Liver (tissue), 9 donors: ENCODE data around the gene TNFAIP3. TPM values are rescaled to one million over a fixed set of nuclear protein-coding genes. Genes with fewer than 3 reads are reported as not detected.

Experiments used
- DNase-seq: peaks from one replicate; pipeline ENCODE4 v3.0.0-alpha.2; 2017; ENCODE audit warnings: low spot score
- H3K27ac ChIP-seq, 2 donors: one replicate each; pipeline ENCODE4 v1.7.0; 2013; ENCODE audit warnings: inconsistent platforms in 2 of 2, low read length in 2 of 2, control low read depth in 1 of 2, low read depth in 1 of 2, mild to moderate bottlenecking in 1 of 2
- H3K27me3 ChIP-seq, 4 donors: one replicate each; pipeline versions ENCODE4 v1.6.1 to v1.7.0; 2013; ENCODE audit warnings: low read length in 3 of 4, inconsistent platforms in 1 of 4, mild to moderate bottlenecking in 1 of 4, moderate library complexity in 1 of 4; ENCODE audit not compliant: control insufficient read depth in 4 of 4, insufficient read depth in 4 of 4
- H3K36me3 ChIP-seq, 4 donors: one replicate each; pipeline versions ENCODE4 v1.6.1 to v1.7.0; 2013; ENCODE audit warnings: low read length in 3 of 4, mild to moderate bottlenecking in 3 of 4, low read depth in 1 of 4, moderate library complexity in 1 of 4; ENCODE audit not compliant: control insufficient read depth in 4 of 4, insufficient read depth in 3 of 4
- H3K4me1 ChIP-seq, 4 donors: one replicate each; pipeline versions ENCODE4 v1.6.1 to v1.7.0; 2013; ENCODE audit warnings: low read length in 3 of 4, mild to moderate bottlenecking in 3 of 4, moderate library complexity in 1 of 4; ENCODE audit not compliant: control insufficient read depth in 4 of 4, insufficient read depth in 4 of 4
- H3K4me3 ChIP-seq, 3 donors: one replicate each; pipeline versions ENCODE4 v1.6.1 to v1.7.0; 2013; ENCODE audit warnings: low read length in 3 of 3, control low read depth in 1 of 3, low read depth in 1 of 3, mild to moderate bottlenecking in 1 of 3
- H3K9ac ChIP-seq, 2 donors: one replicate each; pipeline ENCODE4 v1.7.0; 2013; ENCODE audit warnings: low read length in 2 of 2, mild to moderate bottlenecking in 2 of 2, moderate library complexity in 2 of 2, control low read depth in 1 of 2, low read depth in 1 of 2
- H3K9me3 ChIP-seq, 4 donors: one replicate each; pipeline versions ENCODE4 v1.6.1 to v1.7.0; 2013; ENCODE audit warnings: low read length in 3 of 4; ENCODE audit not compliant: control insufficient read depth in 4 of 4
- ATF3 ChIP-seq: IDR thresholded peaks from 2 replicates; pipeline ENCODE4 v1.6.1; 2016; ENCODE audit warnings: antibody characterized with exemption
- CTCF ChIP-seq: fragments of 150-350 bp; IDR thresholded peaks from 2 replicates; pipeline ENCODE4 v1.5.1; 2017; ENCODE audit warnings: improper control_type of control experiment, low read depth, low read length; ENCODE audit not compliant: missing input control
- EGR1 ChIP-seq, 2 donors: IDR thresholded peaks; 2 replicates each; pipeline ENCODE4 v1.6.1; 2016 to 2018; ENCODE audit warnings: antibody characterized with exemption in 2 of 2, low read depth in 2 of 2
- FOXA1 ChIP-seq: IDR thresholded peaks from 2 replicates; pipeline ENCODE4 v1.6.1; 2016; ENCODE audit warnings: antibody characterized with exemption
- FOXA2 ChIP-seq: IDR thresholded peaks from 2 replicates; pipeline ENCODE4 v1.6.1; 2016; ENCODE audit warnings: antibody characterized with exemption
- GABPA ChIP-seq, 2 donors: IDR thresholded peaks in 1 of 2; conservative IDR thresholded peaks in 1 of 2; 2 replicates each; pipeline ENCODE4 v1.6.1; 2016; ENCODE audit warnings: antibody characterized with exemption in 2 of 2, mild to moderate bottlenecking in 1 of 2, moderate library complexity in 1 of 2
- HNF4A ChIP-seq, 2 donors: conservative IDR thresholded peaks; 2 replicates each; pipeline ENCODE4 v1.6.1; 2016; ENCODE audit warnings: antibody characterized with exemption in 2 of 2, mild to moderate bottlenecking in 2 of 2
- HNF4G ChIP-seq: IDR thresholded peaks from 2 replicates; pipeline ENCODE4 v1.6.1; 2016; ENCODE audit warnings: antibody characterized with exemption
- JUND ChIP-seq, 2 donors: IDR thresholded peaks; 2 replicates each; pipeline ENCODE4 v1.6.1; 2016; ENCODE audit warnings: antibody characterized with exemption in 2 of 2
- MAX ChIP-seq: IDR thresholded peaks from 2 replicates; pipeline ENCODE4 v1.6.1; 2016; ENCODE audit warnings: antibody characterized with exemption
- NR2F2 ChIP-seq: IDR thresholded peaks from 2 replicates; pipeline ENCODE4 v1.6.1; 2016; ENCODE audit warnings: antibody characterized with exemption
- RAD21 ChIP-seq, 2 donors: IDR thresholded peaks; 2 replicates each; pipeline ENCODE4 v1.6.1; 2016; ENCODE audit warnings: antibody characterized with exemption in 2 of 2, mild to moderate bottlenecking in 2 of 2
- REST ChIP-seq: IDR thresholded peaks from 2 replicates; pipeline ENCODE4 v1.6.1; 2016; ENCODE audit warnings: antibody characterized with exemption, mild to moderate bottlenecking
- RXRA ChIP-seq, 2 donors: IDR thresholded peaks; 2 replicates each; pipeline ENCODE4 v1.6.1; 2017 to 2018; ENCODE audit warnings: antibody characterized with exemption in 2 of 2, mild to moderate bottlenecking in 1 of 2
- SP1 ChIP-seq: IDR thresholded peaks from 2 replicates; pipeline ENCODE4 v1.6.1; 2018; ENCODE audit warnings: antibody characterized with exemption, mild to moderate bottlenecking
- TAF1 ChIP-seq: conservative IDR thresholded peaks from 2 replicates; pipeline ENCODE4 v1.6.1; 2016; ENCODE audit warnings: antibody characterized with exemption, mild to moderate bottlenecking
- YY1 ChIP-seq: IDR thresholded peaks from 2 replicates; pipeline ENCODE4 v1.6.1; 2016; ENCODE audit warnings: antibody characterized with exemption, mild to moderate bottlenecking
- ZBTB33 ChIP-seq: IDR thresholded peaks from 2 replicates; pipeline ENCODE4 v1.6.1; 2016; ENCODE audit warnings: antibody characterized with exemption
- WGBS: extraction: QIAGEN DNeasy Blood & Tissue Kit; methylation state at CpG from one replicate; pipeline ENCODE4 v1.1.7; 2013; 5-methylcytosine and 5-hydroxymethylcytosine counted together
- polyA plus RNA-seq, 2 donors: library from polyadenylated mRNA; stranded (reverse) in 1 of 2; unstranded in 1 of 2; fragments of 200-250 nt in 1 of 2; fragments of >200 nt in 1 of 2; fragmentation: Nextera tagmentation in 1 of 2; extraction: Ambion mirVana in 1 of 2; gene quantifications; one replicate each; pipeline versions ENCODE4 v1.2.1 to v1.2.3, GENCODE V29; 2013 to 2015
- total RNA-seq, 2 donors: library from RNA; depleted of rRNA; stranded (reverse); fragments of >200 nt; gene quantifications; one replicate each; pipeline ENCODE4 v1.2.3, GENCODE V29; 2014
- donor health status: healthy.
- donor health status: healthy.
- donor health status: healthy.
- donor health status: healthy.
- donor health status: healthy.

The TNFAIP3 gene
- total and polyA plus RNA-seq, 4 donors, result 4.5 to 8.0 (median 6.7) TPM

- TF ChIP-seq MAX, result no peak
- TF ChIP-seq YY1, result no peak
- TF ChIP-seq JUND (IDR thresholded peaks at IDR 0.05), result no peak
- no peak for TF ChIP-seq ZBTB33
- no peak for TF ChIP-seq FOXA2
- TF ChIP-seq FOXA1, result no peak
- no peak for TF ChIP-seq RXRA (IDR thresholded peaks at IDR 0.05)
Measured at GRCh38 chr6:137906020-137906472, 39.0 kb downstream of the TNFAIP3 start (continued).

GRCh38 chr6:137907170-137907569, 40.1 kb downstream of the TNFAIP3 start:
- no peaks in the 10 kb centered on the region for H3K36me3 ChIP-seq
- no peak overlapping the region for H3K27ac ChIP-seq
- no peaks in the 10 kb centered on the region for H3K9me3 ChIP-seq
- no peak overlapping the region for H3K9ac ChIP-seq
- 87% methylated on average over 2 of the region's 2 CpGs for WGBS
- no peak overlapping the region for H3K4me3 ChIP-seq
- no peak for TF ChIP-seq REST
- no peak for TF ChIP-seq EGR1 (IDR thresholded peaks at IDR 0.05; ENCODE audit: low read depth in 2 of 2)
- TF ChIP-seq FOXA2, result no peak
- no peak for TF ChIP-seq GABPA (IDR thresholded peaks at IDR 0.05 in 1 of 2, conservative IDR thresholded peaks at IDR 0.05 in 1 of 2)
- TF ChIP-seq RAD21 (IDR thresholded peaks at IDR 0.05), result no peak
- no peak for TF ChIP-seq RXRA (IDR thresholded peaks at IDR 0.05)
- no peak for TF ChIP-seq HNF4G
- no peak for TF ChIP-seq TAF1
- TF ChIP-seq ZBTB33, result no peak
- TF ChIP-seq MAX, result no peak
- no peak for TF ChIP-seq HNF4A (conservative IDR thresholded peaks at IDR 0.05)
- TF ChIP-seq NR2F2, result no peak
- TF ChIP-seq YY1, result no peak
- TF ChIP-seq CTCF, result no peak
- no peak for TF ChIP-seq FOXA1
- TF ChIP-seq ATF3, result no peak
- TF ChIP-seq JUND (IDR thresholded peaks at IDR 0.05), result no peak
- no peak for TF ChIP-seq SP1
- DNase-seq, result no peak
- peaks cover 0 to 10% (median 8%) of the 10 kb centered on the region in 4 donors for H3K4me1 ChIP-seq
- H3K27me3 ChIP-seq, result no peaks in the 10 kb centered on the region
